ENCODE measurements around the gene PDHA1. TPM values are rescaled to one million over a fixed set of nuclear protein-coding genes. Genes with fewer than 3 reads are reported as not detected.
A peak's percentile ranks its signal among the peaks of the same experiment; 100 is the strongest.

The PDHA1 gene
- total RNA-seq, 1 donor from 2014 or later: 257 TPM

DNA sequence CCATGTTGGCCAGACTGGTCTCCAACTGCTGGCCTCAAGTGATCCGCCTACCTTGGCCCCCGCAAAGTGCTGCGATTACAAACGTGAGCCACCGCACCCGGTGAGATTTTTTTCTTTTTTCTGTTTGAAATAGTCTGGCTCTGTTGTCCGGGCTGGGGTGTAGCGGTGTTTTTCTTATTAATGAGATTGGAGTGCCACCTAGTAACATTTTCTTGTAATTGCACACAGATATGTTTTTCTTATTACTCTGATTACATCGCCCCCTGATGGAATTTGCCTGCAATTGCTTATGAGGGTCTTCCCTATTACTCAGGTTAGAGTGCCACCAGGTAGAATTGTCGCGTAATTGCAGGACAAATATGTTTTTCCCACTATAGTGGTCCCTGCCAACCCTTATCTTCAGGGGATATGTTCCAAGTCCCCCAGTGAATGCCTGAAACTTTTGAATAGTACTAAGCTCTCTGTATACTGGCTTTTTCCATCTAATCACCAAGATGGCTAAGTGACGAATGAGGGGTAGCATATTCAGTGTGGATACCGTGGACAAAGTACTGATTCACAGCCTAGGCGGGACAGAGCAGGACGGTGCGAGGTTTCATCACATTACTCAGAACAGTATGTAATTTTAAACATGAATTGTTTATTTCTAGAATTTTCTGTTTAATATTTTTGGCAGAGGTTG is 8.6 kb upstream of the PDHA1 start:
- peaks cover 3% of the 10 kb centered on the region for H3K27me3 Mint-ChIP-seq
- peaks cover 4% of the 10 kb centered on the region for H3K36me3 Mint-ChIP-seq
- no peak overlapping the region for H3K4me3 Mint-ChIP-seq
- DNase-seq (ENCODE audit: extremely low spot score, unreplicated experiment): no peak
- H3K9me3 Mint-ChIP-seq: peaks cover 5% of the 10 kb centered on the region
- TF ChIP-seq, protein P1, sequence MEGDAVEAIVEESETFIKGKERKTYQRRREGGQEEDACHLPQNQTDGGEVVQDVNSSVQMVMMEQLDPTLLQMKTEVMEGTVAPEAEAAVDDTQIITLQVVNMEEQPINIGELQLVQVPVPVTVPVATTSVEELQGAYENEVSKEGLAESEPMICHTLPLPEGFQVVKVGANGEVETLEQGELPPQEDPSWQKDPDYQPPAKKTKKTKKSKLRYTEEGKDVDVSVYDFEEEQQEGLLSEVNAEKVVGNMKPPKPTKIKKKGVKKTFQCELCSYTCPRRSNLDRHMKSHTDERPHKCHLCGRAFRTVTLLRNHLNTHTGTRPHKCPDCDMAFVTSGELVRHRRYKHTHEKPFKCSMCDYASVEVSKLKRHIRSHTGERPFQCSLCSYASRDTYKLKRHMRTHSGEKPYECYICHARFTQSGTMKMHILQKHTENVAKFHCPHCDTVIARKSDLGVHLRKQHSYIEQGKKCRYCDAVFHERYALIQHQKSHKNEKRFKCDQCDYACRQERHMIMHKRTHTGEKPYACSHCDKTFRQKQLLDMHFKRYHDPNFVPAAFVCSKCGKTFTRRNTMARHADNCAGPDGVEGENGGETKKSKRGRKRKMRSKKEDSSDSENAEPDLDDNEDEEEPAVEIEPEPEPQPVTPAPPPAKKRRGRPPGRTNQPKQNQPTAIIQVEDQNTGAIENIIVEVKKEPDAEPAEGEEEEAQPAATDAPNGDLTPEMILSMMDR (conservative IDR thresholded peaks at IDR 0.05): peak; percentile 69
- H3K27ac Mint-ChIP-seq: no peak overlapping the region
- no peaks in the 10 kb centered on the region for H3K4me1 Mint-ChIP-seq (ENCODE audit: unreplicated experiment)

DNA sequence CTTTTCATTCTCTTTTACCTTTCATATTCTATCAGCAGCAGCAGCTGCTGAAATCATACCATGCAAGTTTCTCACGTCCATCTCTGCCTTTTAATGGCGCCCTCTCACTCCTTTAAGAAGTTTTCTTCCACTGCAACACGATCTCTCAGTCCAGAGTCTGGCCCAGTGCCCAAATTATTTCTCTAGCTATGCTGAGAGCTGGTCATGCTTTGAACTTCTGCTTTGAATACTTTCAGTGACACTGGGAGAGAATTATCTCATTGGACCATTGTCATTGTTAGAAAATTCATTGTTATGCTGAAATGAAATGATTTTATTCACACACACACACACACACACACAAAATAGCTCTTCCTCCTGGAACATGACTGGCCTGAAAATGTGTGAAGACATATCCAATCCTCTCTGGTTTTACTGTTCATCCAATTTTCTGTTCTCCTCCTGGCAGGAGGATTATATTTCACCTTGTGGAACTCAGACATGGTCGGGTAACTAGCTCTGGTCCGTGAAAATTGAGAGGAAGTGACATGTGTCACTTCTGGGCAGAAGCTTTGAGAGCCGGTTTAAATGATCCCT is 1.3 kb upstream of the PDHA1 start:
- DNase-seq (ENCODE audit: extremely low spot score, unreplicated experiment): no peak
- peaks cover 13% of the 10 kb centered on the region for H3K4me1 Mint-ChIP-seq (ENCODE audit: unreplicated experiment)
- H3K27me3 Mint-ChIP-seq: no peaks in the 10 kb centered on the region
- H3K27ac Mint-ChIP-seq: peak overlapping the region; percentile 35
- no peak overlapping the region for H3K4me3 Mint-ChIP-seq
- no peaks in the 10 kb centered on the region for H3K9me3 Mint-ChIP-seq
- H3K36me3 Mint-ChIP-seq: no peaks in the 10 kb centered on the region
- TF ChIP-seq, protein P1 (conservative IDR thresholded peaks at IDR 0.05): no peak

DNA sequence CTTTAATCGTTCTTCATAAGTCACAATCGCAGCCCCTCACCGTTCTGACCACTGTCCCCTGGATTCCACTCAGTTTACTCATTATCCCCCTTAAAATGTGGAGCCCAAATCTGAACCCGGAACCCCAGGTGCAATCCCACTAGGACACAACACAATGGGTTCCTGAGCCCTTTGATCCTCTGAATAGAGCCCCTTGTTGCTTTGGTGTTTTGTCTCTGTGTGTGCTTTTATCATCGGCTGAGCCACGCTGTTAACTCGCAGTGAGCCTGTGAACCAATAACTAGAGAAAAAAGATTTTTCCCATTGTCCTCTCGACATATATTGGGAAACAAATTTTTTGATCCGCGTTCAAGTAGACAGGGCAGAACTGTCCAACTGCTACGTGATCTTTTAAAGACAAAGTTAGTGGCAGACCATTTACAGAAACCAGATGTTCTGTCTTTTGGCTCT is 617 bp upstream of the PDHA1 start:
- H3K36me3 Mint-ChIP-seq: no peaks in the 10 kb centered on the region
- no peak for DNase-seq (ENCODE audit: extremely low spot score, unreplicated experiment)
- TF ChIP-seq, protein P1 (conservative IDR thresholded peaks at IDR 0.05): no peak
- peak overlapping the region; percentile 92 for H3K27ac Mint-ChIP-seq
- peaks cover 13% of the 10 kb centered on the region for H3K4me1 Mint-ChIP-seq (ENCODE audit: unreplicated experiment)
- H3K27me3 Mint-ChIP-seq: no peaks in the 10 kb centered on the region
- H3K4me3 Mint-ChIP-seq: peak overlapping the region; percentile 89
- H3K9me3 Mint-ChIP-seq: no peaks in the 10 kb centered on the region

DNA sequence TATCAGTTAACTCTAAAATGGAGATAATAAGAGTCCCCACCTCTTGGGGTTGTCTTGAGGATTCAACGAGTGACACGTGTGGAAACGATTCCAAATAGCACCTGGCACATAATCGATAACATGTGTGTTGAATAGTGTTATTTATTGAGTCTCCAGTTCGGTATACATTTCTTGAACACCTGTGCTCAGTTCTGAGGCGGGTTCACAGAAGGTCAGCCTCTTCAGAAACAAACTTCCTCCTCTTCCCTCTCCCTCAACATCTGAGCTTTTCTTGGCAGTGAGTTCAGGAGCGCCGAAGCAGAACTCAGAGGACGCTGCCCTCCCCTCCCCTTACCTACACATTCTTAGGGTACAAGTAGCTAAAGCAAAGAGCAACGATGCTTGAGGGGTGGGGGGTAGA is 934 bp downstream of the PDHA1 start:
- H3K27me3 Mint-ChIP-seq: no peaks in the 10 kb centered on the region
- peak overlapping the region; percentile 89 for H3K4me3 Mint-ChIP-seq
- TF ChIP-seq, protein P1 (conservative IDR thresholded peaks at IDR 0.05): no peak
- peaks cover 13% of the 10 kb centered on the region for H3K4me1 Mint-ChIP-seq (ENCODE audit: unreplicated experiment)
- no peaks in the 10 kb centered on the region for H3K36me3 Mint-ChIP-seq
- no peaks in the 10 kb centered on the region for H3K9me3 Mint-ChIP-seq
- peak overlapping the region; percentile 92 for H3K27ac Mint-ChIP-seq
- DNase-seq (ENCODE audit: extremely low spot score, unreplicated experiment): no peak

DNA sequence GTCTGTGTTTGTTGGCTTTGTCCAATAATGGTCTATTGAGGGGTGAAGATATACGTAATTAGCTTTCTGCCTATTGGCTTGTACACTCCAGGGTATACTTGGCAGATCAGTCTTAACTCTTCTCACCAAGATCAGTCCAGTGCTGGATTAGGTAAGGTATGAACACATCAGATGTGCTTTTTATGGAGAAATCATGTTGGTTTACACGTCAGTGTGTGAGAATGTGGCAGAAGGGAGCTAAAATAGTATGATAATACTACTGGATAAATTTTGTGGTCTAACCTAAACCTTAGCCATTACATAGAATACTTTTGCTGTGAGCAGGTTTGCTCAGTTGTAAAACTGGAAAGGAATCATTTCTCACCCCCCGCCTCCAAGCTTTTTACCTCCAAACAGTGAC is 4.2 kb downstream of the PDHA1 start:
- TF ChIP-seq, protein P1 (conservative IDR thresholded peaks at IDR 0.05): no peak
- H3K4me1 Mint-ChIP-seq (ENCODE audit: unreplicated experiment): peaks cover 3% of the 10 kb centered on the region
- H3K27ac Mint-ChIP-seq: no peak overlapping the region
- no peak overlapping the region for H3K4me3 Mint-ChIP-seq
- DNase-seq (ENCODE audit: extremely low spot score, unreplicated experiment): no peak
- H3K27me3 Mint-ChIP-seq: no peaks in the 10 kb centered on the region
- H3K36me3 Mint-ChIP-seq: peaks cover 9% of the 10 kb centered on the region
- H3K9me3 Mint-ChIP-seq: no peaks in the 10 kb centered on the region
